Small intestine (tissue), 7 donors: ENCODE results near the gene SASS6. TPM values are rescaled to one million over a fixed set of nuclear protein-coding genes. Genes with fewer than 3 reads are reported as not detected.

Source experiments
- DNase-seq, 2 donors: peaks; one replicate each; pipeline versions ENCODE4 v3.0.0 to v3.0.0-alpha.2; 2013
- FAIRE-seq: peaks from 2 replicates; lab custom pipeline; 2012; peaks lifted over from hg19 to GRCh38; lab: Jason Lieb, UNC
- H3K27ac ChIP-seq, 3 donors: one replicate each; pipeline ENCODE4 v1.5.1; 2013; ENCODE audit warnings: low read length in 2 of 3, mild to moderate bottlenecking in 2 of 3, control low read depth in 1 of 3, inconsistent platforms in 1 of 3, low read depth in 1 of 3, moderate library complexity in 1 of 3
- H3K27me3 ChIP-seq, 3 donors: one replicate each; pipeline ENCODE4 v1.6.1; 2013; ENCODE audit warnings: low read length in 3 of 3, inconsistent platforms in 1 of 3; ENCODE audit not compliant: control insufficient read depth in 3 of 3, insufficient read depth in 3 of 3
- H3K36me3 ChIP-seq, 3 donors: one replicate each; pipeline ENCODE4 v1.6.1; 2013; ENCODE audit warnings: low read length in 3 of 3, inconsistent platforms in 1 of 3, low read depth in 1 of 3, mild to moderate bottlenecking in 1 of 3, moderate library complexity in 1 of 3; ENCODE audit not compliant: control insufficient read depth in 3 of 3, insufficient read depth in 2 of 3
- H3K4me1 ChIP-seq, 3 donors: one replicate each; pipeline ENCODE4 v1.6.1; 2013; ENCODE audit warnings: low read length in 2 of 3, inconsistent platforms in 1 of 3, low read depth in 1 of 3, mild to moderate bottlenecking in 1 of 3, moderate library complexity in 1 of 3; ENCODE audit not compliant: control insufficient read depth in 3 of 3, insufficient read depth in 2 of 3
- H3K4me3 ChIP-seq, 3 donors: one replicate each; pipeline ENCODE4 v1.5.1; 2013; ENCODE audit warnings: low read length in 3 of 3, control low read depth in 1 of 3, inconsistent platforms in 1 of 3, low read depth in 1 of 3, mild to moderate bottlenecking in 1 of 3, moderate library complexity in 1 of 3
- H3K9me3 ChIP-seq, 2 donors: one replicate each; pipeline ENCODE4 v1.6.1; 2013; ENCODE audit warnings: low read depth in 1 of 2, low read length in 1 of 2; ENCODE audit not compliant: control insufficient read depth in 2 of 2, insufficient read depth in 1 of 2
- WGBS, 3 donors: extraction: QIAGEN DNeasy Blood & Tissue Kit; methylation state at CpG; one replicate each; pipeline ENCODE4 v1.1.7; 2013; 5-methylcytosine and 5-hydroxymethylcytosine counted together
- polyA plus RNA-seq, 4 donors: library from polyadenylated mRNA; stranded (reverse) in 3 of 4; unstranded in 1 of 4; fragments of 200-250 nt in 3 of 4; fragments of 120-200 nt in 1 of 4; gene quantifications; one replicate each; pipeline versions ENCODE4 v1.2.1 to v1.2.3, GENCODE V29; 2013
- donor health status: healthy with polysubstance abuse.
- donor health status: control.
- donor health status: control.
- donor health status: Bipolar disorder and iron deficiency.
- donor health status: healthy.

The SASS6 gene
- polyA plus RNA-seq, 4 donors, result 1.8 to 5.0 (median 2.6) TPM

DNA sequence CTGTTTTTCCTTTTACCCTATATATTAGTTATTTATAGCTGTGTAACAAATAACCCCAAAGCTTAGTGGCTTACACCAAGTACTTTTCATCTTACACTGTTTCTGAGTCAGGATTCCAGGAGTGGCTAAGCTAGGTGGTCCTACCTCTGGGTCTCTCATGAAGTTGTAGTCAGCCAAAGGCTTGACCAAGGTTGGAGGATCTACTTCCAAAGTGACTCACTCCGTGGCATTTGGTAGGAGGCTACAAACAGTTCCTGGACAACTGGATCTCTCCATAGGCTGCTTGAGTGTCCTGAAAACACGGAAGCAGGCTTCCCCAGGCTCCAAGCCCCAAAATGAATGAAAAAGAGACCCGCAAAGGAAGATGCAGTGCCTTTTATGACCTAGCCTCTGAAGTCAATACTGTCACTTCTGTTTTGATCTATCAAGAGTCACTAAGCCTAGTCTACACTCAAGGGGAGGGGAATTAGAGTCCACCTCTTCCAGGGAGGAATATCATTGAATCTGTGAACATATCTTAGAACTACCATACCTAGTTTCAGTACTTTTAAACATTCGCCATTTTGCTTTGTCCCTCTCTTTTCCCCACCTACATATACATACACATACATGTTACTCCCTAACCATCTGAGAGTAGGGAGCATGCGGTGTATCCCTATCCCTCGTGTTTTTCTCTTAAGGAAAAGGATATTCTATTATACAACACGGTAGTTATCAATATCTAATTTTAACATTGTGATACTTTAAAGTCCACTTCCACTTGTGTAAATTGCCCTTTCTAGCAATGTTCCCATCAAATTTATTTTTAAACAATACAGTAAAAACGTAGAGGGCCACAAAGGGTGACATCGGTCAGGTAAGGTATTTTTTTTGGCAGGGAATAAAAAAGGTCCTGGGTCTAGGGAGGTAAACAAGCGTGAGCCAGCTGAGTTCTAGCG lies 95.7 kb downstream of the SASS6 start:
- peak overlapping the region; percentile 73 to 99 (median 89) for H3K4me3 ChIP-seq
- H3K27ac ChIP-seq, result peak overlapping the region; percentile 96 to 100 (median 99)
- DNase-seq (peak; percentile 48 to 54), FAIRE-seq (no peak)
- H3K9me3 ChIP-seq, result no peaks in the 10 kb centered on the region
- WGBS, 3 donors, result 13 to 23% (median 23%) methylated on average over 11 of the region's 11 CpGs
- peaks cover 0 to 7% (median 0%) of the 10 kb centered on the region in 3 donors for H3K36me3 ChIP-seq
- H3K4me1 ChIP-seq, result peaks cover 3 to 7% (median 3%) of the 10 kb centered on the region in 3 donors
- no peaks in the 10 kb centered on the region for H3K27me3 ChIP-seq

DNA sequence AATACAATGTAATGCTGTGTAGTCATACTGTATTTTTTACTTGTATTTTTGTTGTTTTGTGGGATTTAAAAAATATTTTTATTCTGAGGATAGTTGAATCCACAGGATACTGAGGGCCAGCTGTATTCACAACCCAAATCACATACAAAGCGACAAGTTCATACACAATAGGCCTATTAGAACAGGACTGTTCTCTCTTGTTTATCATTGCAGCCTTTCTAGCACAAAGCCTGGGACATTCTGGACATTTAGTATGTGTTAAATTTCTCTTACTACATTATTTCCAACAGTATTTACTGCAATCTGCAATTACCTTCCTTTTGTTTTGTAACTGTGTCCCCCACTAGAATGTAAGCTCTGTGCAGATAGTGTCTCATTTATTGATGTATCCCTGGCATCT lies 97.5 kb downstream of the SASS6 start:
- WGBS, 3 donors, result 93 to 97% (median 93%) methylated on average over 1 of the region's 1 CpG
- DNase-seq (no peak), FAIRE-seq (no peak)

DNA sequence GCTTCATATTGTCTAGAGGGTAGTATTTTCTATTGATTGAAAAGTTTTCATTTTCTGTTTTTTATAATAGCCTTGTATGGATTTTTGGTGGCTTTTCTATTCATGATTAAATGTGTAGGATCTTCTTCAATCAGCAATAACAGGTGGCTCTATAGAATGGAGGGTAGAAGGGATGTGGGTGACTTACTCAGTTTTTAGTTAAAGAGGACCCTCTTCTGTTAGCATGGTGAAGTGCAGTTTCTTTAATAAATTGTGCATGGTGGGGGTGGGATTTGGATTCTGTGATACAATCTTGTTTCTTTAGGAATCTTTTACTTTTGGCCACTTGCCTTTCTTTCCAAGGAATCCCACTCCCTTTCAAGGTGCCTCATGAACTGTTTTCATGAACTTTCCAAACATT lies 98.3 kb downstream of the SASS6 start:
- no peak for FAIRE-seq
- H3K4me1 ChIP-seq, result peaks cover 0 to 7% (median 3%) of the 10 kb centered on the region in 3 donors
- H3K36me3 ChIP-seq, result peaks cover 0 to 4% (median 0%) of the 10 kb centered on the region in 3 donors
- H3K27me3 ChIP-seq, result no peaks in the 10 kb centered on the region
- H3K9me3 ChIP-seq, result no peaks in the 10 kb centered on the region
- H3K4me3 ChIP-seq, result no peak overlapping the region
- no peak overlapping the region for H3K27ac ChIP-seq
- peak in 1 of 2 donors; percentile 10 for DNase-seq

More for the DNA sequence above, 97.5 kb downstream of the SASS6 start:
- H3K4me3 ChIP-seq, result no peak overlapping the region
- H3K27me3 ChIP-seq, result no peaks in the 10 kb centered on the region
- H3K4me1 ChIP-seq, result peaks cover 3 to 7% (median 3%) of the 10 kb centered on the region in 3 donors
- peaks cover 0 to 4% (median 0%) of the 10 kb centered on the region in 3 donors for H3K36me3 ChIP-seq
- H3K27ac ChIP-seq, result no peak overlapping the region
- H3K9me3 ChIP-seq, result no peaks in the 10 kb centered on the region

Other genes starting within 250 kb of the SASS6 start
- 100 to 1,000 TPM in 1 of 4 donors, 10 to 100 TPM in 3; 17.8 to 103 (median 25.6) TPM for gene SLC35A3, start 162.9 kb downstream of the SASS6 start, polyA plus RNA-seq
- gene TRMT13, start 233 bp upstream of the SASS6 start, polyA plus RNA-seq, result 10 to 100 TPM in 2 of 4 donors, 1 to 10 TPM in 2; 7.6 to 25.5 (median 10.5) TPM
- gene LRRC39, start 45.3 kb upstream of the SASS6 start, polyA plus RNA-seq, result 1 to 10 TPM in 3 of 4 donors, under 1 TPM in 1; 0.34 to 2.7 (median 1.4) TPM
- 10 to 100 TPM in 1 of 4 donors, 1 to 10 TPM in 3; 1.1 to 12.2 (median 3.6) TPM for gene DBT, start 116.9 kb upstream of the SASS6 start, polyA plus RNA-seq
- gene RTCA, start 133.3 kb upstream of the SASS6 start, polyA plus RNA-seq, result 10 to 100 TPM; 31.3 to 70.2 (median 46.6) TPM
- 10 to 100 TPM in 3 of 4 donors, 1 to 10 TPM in 1; 4.2 to 18.0 (median 12.6) TPM for gene CDC14A, start 219.6 kb upstream of the SASS6 start, polyA plus RNA-seq